Tongue (tissue), 2 donors: ENCODE data around the gene RTN4RL2. TPM values are rescaled to one million over a fixed set of nuclear protein-coding genes. Genes with fewer than 3 reads are reported as not detected.
A peak's percentile ranks its signal among the peaks of the same experiment; 100 is the strongest.

Experiments used
- DNase-seq: peaks from one replicate; pipeline ENCODE4 v3.0.0-alpha.2; 2015
- total RNA-seq: library from RNA; depleted of rRNA; stranded (reverse); fragments of >200 nt; gene quantifications from one replicate; pipeline ENCODE4 v1.2.3, GENCODE V29; 2014

RTN4RL2 gene
- total RNA-seq, 1 donor from 2014 or later: 0.21 TPM

GRCh38 chr11:57481315-57481714 lies 21.0 kb downstream of the RTN4RL2 start:
- DNase-seq: no peak

GRCh38 chr11:57481915-57482781 lies 21.8 kb downstream of the RTN4RL2 start:
- no peak for DNase-seq

DNA sequence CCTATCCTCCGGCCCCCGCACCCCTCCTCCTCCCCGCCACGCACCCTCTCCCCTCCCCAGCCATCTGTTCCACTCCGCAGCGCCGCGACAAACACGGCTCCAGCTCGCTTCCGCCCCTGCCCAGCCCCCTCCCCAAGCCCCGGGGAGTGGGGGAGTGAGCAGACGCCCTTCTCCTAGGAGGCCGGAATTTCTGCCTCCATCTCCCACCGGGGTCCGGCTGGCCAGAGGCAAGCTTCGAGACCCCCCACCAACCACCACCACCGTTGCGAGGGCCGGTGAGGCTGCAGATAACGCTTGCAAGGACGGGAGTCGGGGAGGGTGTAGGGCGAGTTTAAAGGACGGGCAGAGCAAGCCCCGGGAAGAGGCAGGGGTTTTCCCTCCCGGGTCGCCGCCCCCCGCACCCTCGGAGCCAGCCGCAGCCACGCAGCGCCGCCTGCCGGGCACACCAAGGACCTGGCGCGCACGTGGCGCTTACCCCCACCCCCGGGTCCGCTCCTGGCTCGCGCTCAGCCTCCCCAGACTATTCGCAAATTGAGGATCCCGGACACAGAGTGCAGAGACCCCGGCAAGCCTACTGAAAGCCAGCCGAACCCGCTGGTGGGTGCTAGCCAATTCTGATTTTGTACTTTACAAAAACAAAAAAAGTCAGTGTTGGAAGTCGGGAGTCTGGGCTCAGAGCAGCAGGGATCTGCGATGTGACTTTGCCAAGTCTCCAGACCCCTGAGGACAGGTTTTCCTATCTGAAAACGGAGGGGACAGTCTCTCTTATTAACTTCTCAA lies 22.6 kb downstream of the RTN4RL2 start:
- DNase-seq: peak; percentile 67

GRCh38 chr11:57483562-57483918 lies 23.2 kb downstream of the RTN4RL2 start:
- DNase-seq: no peak

DNA sequence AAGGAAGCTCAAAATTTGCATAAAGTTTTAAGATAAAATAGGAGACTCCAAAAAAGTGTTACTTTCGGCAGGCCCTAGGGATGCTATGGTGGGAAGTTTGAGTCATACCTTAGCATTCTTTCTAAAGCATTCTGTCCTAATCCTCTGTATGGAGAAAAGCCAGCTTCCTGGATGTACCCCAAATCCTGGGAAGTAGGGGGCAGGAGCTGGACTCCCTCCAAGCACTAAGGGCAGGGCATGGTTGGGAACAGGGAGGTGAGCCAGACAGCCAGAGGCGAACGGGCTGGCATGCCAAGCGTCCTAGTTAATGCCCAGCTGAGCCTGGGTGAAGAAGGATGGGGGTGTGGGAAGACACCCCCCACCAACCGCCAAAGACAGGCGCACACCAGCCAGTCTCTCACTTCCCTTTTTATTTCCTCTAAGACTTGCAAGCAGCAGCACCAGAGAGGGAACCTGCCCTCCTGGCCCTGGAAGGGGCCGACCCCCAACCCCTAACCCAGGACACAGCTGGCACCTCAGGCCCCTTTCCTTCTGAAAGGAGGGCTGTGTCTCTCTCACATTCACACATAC lies 23.9 kb downstream of the RTN4RL2 start:
- DNase-seq: no peak

- DNase-seq: no peak
These were observed 25.1 kb downstream of the RTN4RL2 start for GRCh38 chr11:57485217-57485990.

- no peak for DNase-seq
These were observed 26.9 kb downstream of the RTN4RL2 start for GRCh38 chr11:57487021-57487778.

DNA sequence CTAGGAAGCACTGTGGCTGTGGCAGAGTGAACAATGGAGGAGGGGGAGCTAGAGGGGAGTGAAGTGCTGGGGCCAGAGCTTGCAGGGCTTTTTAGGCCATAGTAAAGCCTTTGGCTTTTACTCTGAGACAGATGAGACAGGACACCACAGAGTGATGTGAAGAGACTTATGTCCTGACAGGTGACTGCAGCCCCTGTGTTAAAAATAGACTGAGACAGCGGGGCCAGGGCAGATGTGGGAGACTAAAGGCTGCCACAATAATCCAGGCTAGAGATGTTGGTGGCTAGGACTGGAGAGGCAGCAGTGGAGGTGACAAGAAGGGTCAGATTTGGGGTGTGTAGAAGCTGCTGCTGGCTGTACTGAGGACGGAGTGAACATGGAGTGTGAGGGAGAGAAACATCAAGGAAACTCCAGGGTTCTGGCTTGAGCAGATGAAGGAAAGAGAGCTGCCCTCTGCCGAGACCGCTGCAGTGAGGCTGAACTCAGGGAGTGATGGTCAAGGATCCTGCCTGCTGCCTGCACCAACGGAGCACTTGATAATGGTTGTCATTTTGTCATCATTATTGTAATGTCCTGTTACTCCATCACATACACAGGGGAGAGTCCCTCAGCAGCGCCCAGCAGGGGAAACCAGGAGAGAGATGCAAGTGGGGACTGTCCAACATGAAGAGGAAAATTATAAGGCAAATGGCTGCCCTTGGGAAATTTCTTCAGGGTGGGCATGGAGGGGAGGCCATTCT lies 27.8 kb downstream of the RTN4RL2 start:
- DNase-seq: peak; percentile 30

GRCh38 chr11:57490456-57491248 lies 30.3 kb downstream of the RTN4RL2 start:
- DNase-seq: no peak

DNA sequence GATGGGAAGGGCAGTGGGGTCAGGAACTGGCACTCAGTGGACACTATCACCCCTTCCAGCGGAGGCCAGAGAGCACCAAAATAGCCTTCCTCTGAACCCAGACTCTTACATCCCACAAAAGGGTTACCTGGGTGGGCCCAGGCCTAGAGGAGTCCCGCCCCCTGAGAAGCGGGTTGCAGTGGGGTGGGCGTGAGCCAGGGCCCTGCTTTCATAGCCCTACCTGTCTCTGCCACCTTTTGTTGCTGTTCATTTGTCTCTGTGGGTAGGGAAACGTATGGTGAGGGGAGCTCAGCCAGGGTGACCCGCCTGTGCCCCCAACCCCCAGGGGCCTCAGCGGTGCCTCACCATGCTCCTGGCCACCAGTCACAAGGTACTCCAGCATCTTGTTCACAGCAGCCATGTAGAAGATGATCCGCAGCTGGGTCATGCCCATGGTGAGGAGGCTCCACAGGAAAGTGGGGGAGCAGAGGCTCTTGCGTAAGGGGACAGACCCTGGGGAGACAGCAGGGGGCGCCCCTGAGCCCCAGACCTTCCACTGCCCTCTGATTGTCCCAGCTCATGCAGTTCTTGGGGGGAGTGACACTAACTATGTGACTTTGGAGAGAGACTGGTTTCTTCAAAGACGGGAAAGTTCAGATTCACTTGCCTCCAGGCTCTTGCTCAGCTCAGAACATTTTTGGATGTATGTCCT lies 31.2 kb downstream of the RTN4RL2 start:
- no peak for DNase-seq

GRCh38 chr11:57493507-57494503 lies 33.5 kb downstream of the RTN4RL2 start:
- peak; percentile 65 for DNase-seq

DNA sequence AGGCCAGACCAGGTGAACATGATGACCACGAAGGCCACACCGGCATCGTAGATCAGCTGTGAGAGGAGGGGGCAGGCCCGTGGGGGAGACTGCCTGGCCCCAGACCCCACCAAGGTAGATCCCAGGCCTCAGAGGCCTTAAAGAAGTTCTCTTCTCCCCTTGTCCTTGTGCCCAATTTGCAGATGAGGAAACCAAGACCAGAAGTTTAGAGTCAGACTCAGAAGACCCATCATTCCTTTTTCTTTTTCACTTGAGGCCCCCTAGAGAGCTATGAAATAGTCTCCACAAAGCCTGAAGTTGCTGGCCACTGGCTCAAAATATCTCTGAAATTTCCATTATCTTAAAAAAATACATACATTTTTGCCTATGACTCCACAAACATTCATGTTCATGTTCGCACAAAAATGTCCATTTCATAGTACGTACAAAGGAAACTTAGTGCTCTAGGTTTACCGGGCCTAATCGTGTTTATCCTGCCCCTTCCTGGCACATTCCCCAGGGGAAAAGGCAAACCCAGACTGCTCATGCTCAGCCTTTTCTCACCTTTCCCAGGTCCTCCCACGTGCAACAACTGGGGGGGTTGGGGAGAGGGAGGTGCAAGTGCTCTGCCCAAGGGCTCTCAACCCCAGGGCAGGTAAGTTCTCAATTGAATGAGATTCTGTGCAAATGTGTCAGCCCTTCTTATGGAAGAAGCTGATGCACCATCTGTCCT lies 35.9 kb downstream of the RTN4RL2 start:
- no peak for DNase-seq

DNA sequence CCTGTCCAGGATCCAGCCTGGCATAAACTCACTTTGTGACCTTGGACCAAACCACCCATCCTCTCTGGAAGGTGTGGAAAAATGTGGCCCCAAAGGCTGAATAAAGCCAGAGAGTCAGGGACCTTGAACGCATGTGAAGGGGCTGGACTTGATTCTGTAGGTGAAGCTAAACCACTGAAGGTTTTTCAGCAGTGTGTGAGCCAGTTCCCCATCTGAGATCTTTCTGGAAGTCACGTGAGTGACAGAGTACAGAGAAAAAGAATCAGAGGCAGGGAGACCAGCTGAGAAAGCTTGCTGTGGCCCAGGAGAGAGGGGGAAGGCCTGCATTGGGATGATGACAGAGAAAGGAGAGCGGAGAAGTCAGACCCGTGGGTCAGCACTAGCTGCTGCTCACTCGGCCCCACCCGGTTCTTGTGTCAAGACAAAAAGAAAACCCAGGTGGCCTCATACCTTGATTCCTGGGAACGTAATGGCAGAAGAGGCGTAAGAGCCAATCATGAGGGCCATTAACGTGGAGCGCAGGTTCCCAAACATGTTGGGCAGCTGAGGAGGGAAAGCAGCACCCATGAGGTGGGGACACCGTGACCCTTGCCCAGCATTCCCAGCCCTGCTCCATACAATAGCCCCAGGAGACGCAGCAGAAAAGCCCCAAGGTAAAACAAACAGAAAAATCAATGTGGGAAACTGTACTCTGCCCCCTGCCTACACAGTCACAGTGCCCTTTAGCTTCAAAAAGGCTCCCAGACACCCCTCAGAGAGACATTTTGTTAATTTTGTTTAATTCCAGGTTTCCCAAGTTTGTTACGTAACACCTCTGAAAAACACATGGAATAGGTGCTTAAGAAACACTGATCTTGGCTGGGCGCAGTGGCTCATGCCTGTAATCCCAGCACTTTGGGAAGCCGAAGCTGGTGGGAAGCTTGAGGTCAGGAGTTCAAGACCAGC lies 37.2 kb downstream of the RTN4RL2 start:
- no peak for DNase-seq

DNA sequence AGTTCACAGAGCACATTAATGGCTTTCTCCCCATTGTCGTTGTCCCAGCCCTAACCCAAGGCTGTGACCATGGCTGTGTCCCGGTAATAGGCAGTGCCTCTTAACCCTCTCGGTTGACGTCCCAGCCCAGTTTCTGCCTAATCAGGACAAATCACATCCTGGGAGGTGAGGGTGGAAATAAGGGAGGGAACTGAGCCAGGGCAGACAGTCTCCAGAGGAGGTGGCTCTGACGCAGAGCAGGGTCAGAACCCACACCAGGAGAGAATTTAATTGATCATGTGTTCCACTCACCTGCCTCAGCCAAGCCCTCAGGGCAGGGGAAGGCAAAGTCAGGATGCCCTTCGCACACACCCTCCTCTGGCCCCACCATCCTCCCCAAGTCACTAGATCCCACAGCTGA lies 38.2 kb downstream of the RTN4RL2 start:
- no peak for DNase-seq

DNA sequence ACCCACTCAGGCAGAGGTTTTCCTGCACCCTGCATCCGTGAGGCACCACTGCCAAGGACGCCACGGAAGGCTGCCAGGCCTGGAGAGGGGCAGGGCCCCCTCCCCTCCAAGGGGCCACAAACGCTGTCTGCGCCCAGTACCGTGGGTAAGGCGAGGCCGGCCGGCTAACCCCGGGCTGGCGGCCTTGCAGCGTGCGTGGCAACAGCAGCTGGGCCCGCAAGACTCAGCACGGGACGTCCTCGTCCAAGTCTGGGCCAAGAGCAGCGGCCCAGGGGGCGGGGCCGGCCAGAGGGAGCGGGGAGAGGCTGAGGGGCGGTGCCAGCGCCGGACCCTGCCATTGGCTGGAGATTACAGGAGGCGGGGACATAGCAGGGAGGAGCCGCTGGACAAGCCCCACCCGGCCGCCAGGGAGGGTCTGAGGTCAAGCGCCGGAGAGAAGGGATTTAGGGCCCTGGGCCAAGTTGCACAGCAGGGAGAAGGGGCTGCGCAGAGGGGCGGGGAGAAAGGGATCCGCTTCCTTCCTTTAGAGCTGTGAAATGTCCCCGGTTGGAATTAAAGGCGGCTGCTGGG lies 39.2 kb downstream of the RTN4RL2 start:
- peak; percentile 97 for DNase-seq

- DNase-seq: no peak
These were observed 39.7 kb downstream of the RTN4RL2 start for GRCh38 chr11:57499983-57500461.
